Loucy (cell line): ENCODE results near the gene IKZF5.

Experiments used
- EZH2phosphoT487 ChIP-seq: fragments of 200-600 bp; IDR thresholded peaks from 2 replicates; pipeline ENCODE4 v1.6.1; 2018; ENCODE audit warnings: antibody characterized with exemption, mild to moderate bottlenecking, moderate library complexity, borderline replicate concordance
- TF ChIP-seq, protein P1 (sequence below): fragments of 200-600 bp; sonication (generic); conservative IDR thresholded peaks from 2 replicates; pipeline ENCODE4 v1.5.1; 2014; ENCODE audit warnings: mild to moderate bottlenecking, antibody characterized with exemption, low read length

DNA sequence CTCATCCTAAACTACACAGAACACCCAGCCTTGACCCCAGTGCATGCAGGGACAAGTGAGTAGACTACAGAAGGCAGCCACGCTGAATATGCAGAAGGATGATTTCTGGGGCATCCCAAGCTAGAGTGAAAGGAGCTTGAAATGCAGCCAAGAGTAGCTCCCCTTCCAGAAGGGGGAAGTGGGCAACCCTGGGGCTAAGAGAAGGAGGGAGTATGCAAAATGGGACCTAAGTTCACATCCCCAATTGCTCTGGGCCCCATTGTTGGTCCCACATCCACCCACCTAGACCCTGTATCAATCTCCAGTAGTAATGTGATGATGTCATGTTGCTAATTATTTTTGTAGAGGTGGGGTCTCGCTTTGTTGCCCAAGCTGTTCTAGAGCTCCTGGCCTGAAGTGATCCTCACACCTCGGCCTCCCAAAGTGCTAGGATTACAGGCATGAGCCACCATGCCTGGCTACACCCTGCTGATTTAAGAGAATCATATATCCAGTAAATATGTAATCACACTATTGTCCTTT is 34.0 kb downstream of the IKZF5 start:
- TF ChIP-seq, protein P1, sequence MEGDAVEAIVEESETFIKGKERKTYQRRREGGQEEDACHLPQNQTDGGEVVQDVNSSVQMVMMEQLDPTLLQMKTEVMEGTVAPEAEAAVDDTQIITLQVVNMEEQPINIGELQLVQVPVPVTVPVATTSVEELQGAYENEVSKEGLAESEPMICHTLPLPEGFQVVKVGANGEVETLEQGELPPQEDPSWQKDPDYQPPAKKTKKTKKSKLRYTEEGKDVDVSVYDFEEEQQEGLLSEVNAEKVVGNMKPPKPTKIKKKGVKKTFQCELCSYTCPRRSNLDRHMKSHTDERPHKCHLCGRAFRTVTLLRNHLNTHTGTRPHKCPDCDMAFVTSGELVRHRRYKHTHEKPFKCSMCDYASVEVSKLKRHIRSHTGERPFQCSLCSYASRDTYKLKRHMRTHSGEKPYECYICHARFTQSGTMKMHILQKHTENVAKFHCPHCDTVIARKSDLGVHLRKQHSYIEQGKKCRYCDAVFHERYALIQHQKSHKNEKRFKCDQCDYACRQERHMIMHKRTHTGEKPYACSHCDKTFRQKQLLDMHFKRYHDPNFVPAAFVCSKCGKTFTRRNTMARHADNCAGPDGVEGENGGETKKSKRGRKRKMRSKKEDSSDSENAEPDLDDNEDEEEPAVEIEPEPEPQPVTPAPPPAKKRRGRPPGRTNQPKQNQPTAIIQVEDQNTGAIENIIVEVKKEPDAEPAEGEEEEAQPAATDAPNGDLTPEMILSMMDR, result no peak
- no peak for TF ChIP-seq EZH2phosphoT487
